Left cardiac atrium (tissue), 4 donors: ENCODE results near the gene SMARCD3. TPM values are rescaled to one million over a fixed set of nuclear protein-coding genes. Genes with fewer than 3 reads are reported as not detected.

ENCODE experiments used
- ATAC-seq, 2 donors: fragments of 200-7000 bp; cut with Tn5 transposase; one replicate each; pipeline ENCODE4 v1.9.1; 2020; ENCODE audit warnings: mild to moderate bottlenecking in 2 of 2, moderate library complexity in 2 of 2
- DNase-seq: peaks from one replicate; pipeline ENCODE4 v3.0.0-alpha.2; 2020
- intact Hi-C, 2 donors: fragments of 100-400 bp; cut with DNase I; formaldehyde crosslinking; loops; one replicate each; pipeline versions ENCODE4 v1.14.1 to v1.15.1; 2022 to 2023
- total RNA-seq, 2 donors: library from RNA; stranded (reverse); fragmentation: NEBNext Ultra II Directional; extraction: Animal tissue kit (Norgen Biotek cat#: 25700); gene quantifications; one replicate each; pipeline ENCODE4 v1.2.1, GENCODE V29; 2021
- donor health status: DM: no; HTN: yes; CAD: no.
- donor health status: DM: no; HTN: yes; CAD: no; lungs with severe emphysema.
- donor health status: DM: yes; HTN: yes; CAD: no.
- donor health status: Dilated cardiomyopathy.

SMARCD3 gene
- total RNA-seq, 2 donors from 2014 or later = 95.5 to 107 TPM

- ATAC-seq = peak; percentile 99
- DNase-seq = peak; percentile 99
- intact Hi-C loops = loop anchor here in 1 of 2 donors (10.0 kb wide), 1 partner anchor 172 kb away; the partner anchor contains the start of genes CDK5 and SLC4A2
These were observed 21.4 kb downstream of the SMARCD3 start, which contains the start of gene ABCF2 for GRCh38 chr7:151226875-151227782. ABCF2 (minus strand) TSS chr7:151227205; CDS start chr7:151226458, 747 bp downstream.

GRCh38 chr7:151226560-151226874 lies 22.0 kb downstream of the SMARCD3 start:
- DNase-seq = no peak
- ATAC-seq = peak in 1 of 2 donors; percentile 3
- intact Hi-C loops = loop anchor here in 1 of 2 donors (10.0 kb wide), 1 partner anchor 172 kb away; the partner anchor contains the start of genes CDK5 and SLC4A2

- intact Hi-C loops = loop anchor here in 1 of 2 donors (10.0 kb wide), 1 partner anchor 171 kb away; the partner anchor contains the start of genes CDK5 and SLC4A2
- ATAC-seq (no peak), DNase-seq (no peak)
These were observed 22.5 kb downstream of the SMARCD3 start for GRCh38 chr7:151225948-151226510.

DNA sequence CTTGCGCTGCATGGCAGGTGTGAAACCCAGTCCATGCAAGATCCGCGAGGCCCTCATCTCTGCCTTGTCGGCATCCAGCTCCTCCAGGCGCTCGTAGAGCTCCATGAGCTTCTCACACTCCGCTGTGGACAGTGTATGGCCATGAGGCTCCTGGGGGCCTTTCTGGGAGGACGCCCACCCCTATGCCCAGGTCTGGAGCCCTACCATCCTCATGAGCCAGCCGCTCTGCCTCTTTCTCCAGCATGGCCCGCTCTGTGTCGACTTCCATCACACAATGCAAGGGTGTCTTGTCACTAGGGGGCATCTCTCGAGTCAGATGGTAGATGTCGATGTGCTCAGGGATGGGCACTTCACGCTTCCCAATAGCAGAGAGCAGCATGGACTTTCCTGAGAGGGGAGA lies 24.8 kb downstream of the SMARCD3 start:
- intact Hi-C loops = loop anchor here in 1 of 2 donors (10.0 kb wide), 1 partner anchor 169 kb away; the partner anchor contains the start of genes CDK5 and SLC4A2
- no peak for DNase-seq
- no peak for ATAC-seq

DNA sequence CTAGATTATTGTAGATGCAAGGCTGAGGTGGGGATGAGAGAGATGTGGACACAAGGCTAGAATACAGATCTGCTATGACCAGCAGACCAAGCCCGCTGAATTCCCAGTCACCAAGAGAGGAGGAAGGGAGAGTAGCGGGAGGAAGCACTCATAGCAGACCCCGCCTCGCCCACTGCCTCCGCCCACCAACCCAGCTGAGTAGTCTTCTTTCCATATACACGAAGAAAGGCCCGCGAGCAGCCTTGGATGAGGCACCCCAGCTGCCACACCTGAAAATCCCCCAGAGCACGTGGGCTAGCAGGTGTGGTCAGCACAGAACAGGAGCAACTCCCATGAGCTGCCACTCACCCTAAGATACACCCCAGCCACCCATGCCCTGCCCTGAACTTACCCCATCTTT lies 30.3 kb downstream of the SMARCD3 start:
- DNase-seq = no peak
- intact Hi-C loops = no loop called here
- ATAC-seq = no peak

DNA sequence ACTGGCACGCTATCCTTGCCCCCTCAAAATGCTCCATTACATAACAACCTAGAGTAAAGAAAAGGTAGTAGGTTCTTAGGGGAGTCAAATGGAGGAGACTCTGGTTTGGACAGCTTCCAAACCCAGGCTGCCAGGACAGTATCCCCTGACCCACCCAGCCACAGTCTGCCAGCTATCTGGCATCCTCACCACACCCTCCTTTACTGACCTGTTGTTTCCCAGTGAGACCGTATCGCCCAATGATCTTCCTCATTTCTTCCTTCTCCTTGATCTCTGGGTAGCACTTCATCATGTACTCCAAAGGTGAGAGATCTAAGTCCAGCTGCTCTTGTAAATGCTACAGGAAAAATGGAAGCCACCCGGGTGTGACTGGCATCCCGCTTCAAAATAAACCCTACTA lies 33.1 kb downstream of the SMARCD3 start:
- intact Hi-C loops = no loop called here

DNA sequence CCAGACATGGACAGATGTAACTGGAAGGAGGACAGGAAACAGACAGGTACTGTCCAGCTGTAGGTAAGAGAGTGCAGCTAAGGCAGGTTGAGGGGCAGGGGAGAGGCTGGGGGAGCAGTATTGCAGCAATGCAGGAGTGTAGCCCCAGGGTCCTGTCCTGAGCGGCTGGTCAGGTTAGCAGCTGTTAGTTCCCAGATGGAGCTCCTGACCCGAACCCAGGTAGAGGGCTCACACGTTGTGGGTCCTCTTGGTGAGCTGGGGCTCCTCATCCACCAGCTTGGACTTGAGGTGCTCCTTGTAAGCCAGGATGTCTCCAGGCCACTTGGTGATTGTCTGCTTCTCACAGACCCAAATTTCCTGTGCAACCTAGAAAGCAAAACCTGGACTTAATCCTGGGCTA lies 34.7 kb downstream of the SMARCD3 start:
- DNase-seq = no peak
- intact Hi-C loops = no loop called here
- no peak for ATAC-seq

More for the DNA sequence above, 33.1 kb downstream of the SMARCD3 start:
- no peak for ATAC-seq
- DNase-seq = no peak

- DNase-seq (no peak), ATAC-seq (no peak)
- intact Hi-C loops = no loop called here
These were observed 35.9 kb downstream of the SMARCD3 start for GRCh38 chr7:151212626-151213025.

GRCh38 chr7:151211155-151211772 lies 37.2 kb downstream of the SMARCD3 start:
- ATAC-seq (no peak), DNase-seq (no peak)
- intact Hi-C loops = no loop called here

GRCh38 chr7:151210087-151210854 lies 38.2 kb downstream of the SMARCD3 start, which contains the start of gene H2BK1:
H2BK1 (minus strand) TSS chr7:151210488; CDS start chr7:151210318, 170 bp downstream.
- DNase-seq = no peak
- intact Hi-C loops = no loop called here
- no peak for ATAC-seq

- intact Hi-C loops = no loop called here
- ATAC-seq (no peak), DNase-seq (no peak)
These were observed 38.9 kb downstream of the SMARCD3 start for GRCh38 chr7:151209588-151209987.

DNA sequence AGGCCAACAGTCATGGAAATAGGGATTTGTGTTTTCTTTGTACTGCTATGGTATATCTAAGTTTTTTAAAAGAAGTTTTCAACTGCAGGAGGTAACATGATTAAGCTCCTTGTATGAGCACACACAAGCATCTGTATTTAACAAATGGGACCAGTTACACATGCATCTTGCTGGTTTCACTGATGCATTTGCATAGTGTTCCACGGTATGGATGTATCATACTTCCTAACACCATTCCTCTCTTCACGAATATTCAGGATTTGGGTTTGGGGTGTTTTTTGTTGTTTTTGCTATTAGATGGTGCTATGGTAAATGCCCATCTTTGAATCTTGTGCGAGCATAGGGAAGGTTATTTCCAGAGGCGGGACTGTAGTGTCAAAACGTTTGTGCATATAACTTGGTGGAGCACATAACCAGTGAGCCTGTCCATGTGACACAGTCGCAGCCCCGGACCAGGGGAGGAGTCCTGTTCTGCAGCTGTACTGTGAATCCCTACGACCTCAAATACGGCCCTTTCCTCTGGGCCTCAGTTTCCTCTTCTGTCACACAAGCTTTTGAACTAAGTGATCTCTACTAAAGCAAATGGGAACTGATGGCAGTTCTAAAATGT lies 40.1 kb downstream of the SMARCD3 start:
- intact Hi-C loops = no loop called here
- ATAC-seq = no peak
- DNase-seq = no peak

- DNase-seq = no peak
These were observed 40.7 kb downstream of the SMARCD3 start for GRCh38 chr7:151207804-151208203.

DNA sequence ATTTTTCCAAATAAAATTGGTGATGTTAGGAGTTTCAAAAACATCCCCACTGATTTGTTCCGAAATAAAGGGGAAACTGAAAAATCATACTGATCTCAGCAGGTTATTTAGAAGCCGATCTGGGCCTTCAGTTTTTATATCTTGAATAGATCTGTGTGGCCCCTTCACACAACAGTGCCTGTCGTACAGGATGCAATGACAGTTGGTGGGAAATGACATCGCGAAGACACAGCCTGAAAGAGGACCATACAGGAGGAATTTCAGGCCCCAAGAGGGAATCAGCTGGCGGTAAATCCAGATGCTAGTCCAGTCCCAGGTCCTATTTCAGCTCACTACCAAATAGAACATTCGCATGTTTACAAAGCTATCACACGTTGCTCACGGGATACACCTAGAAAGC lies 41.2 kb downstream of the SMARCD3 start:
- intact Hi-C loops = no loop called here
- DNase-seq = no peak
- ATAC-seq = no peak

More at GRCh38 chr7:151207804-151208203, 40.7 kb downstream of the SMARCD3 start:
- ATAC-seq = no peak
- intact Hi-C loops = no loop called here

DNA sequence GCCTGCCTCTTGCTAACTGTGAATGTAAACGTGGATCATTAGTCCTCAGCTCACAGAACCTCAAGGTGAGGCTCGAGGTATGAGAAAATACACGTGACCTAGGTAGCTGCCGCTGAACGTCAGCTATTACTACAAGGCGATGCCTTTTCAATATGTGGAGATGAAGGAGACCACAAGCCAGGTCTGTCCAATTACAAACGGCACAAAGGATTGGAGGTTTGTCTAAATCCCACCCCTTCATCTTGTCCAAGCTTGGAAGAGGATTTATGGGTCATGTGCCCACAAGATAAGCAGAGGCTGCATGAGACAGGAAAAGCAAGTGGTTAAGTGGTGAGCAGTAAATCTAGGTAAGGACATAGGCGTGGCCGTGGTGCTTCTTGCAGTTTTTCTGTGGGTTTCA lies 41.6 kb downstream of the SMARCD3 start:
- DNase-seq (no peak), ATAC-seq (no peak)
- intact Hi-C loops = no loop called here

- intact Hi-C loops = no loop called here
- no peak for ATAC-seq
- DNase-seq = no peak
These were observed 42.8 kb downstream of the SMARCD3 start for GRCh38 chr7:151205730-151206129.

DNA sequence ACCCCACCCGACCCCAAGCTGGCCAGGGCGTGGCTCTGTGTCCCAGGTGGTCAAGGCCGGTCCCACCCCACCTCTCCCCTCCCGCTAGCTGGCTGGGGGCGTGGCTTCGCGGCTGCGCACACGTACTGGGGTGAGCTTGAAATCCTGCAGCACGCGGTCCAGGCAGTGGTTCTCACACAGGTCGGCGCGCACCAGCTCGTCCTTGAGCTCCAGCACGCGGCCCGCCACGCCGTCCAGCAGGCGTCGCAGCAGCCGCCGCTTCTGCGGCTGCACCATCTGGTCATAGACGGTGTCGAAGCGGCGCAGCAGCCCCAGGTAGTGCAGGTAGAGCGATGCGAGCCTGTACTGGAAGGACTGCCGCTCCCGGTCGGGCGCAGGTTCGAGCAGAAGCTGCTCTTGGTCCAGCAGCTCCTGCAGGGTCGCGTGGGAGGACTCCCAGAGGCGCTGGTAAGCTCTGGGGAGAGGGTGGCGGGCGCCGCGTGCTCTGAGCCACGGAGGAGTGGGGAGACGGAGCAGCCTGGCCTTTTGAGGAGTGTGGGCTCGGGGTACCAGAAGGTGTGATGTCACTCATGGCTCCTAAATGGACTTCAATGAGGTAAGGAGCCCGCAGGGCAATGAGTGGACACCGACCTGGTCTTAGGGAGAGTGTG lies 44.0 kb downstream of the SMARCD3 start:
- no peak for ATAC-seq
- intact Hi-C loops = no loop called here
- no peak for DNase-seq

DNA sequence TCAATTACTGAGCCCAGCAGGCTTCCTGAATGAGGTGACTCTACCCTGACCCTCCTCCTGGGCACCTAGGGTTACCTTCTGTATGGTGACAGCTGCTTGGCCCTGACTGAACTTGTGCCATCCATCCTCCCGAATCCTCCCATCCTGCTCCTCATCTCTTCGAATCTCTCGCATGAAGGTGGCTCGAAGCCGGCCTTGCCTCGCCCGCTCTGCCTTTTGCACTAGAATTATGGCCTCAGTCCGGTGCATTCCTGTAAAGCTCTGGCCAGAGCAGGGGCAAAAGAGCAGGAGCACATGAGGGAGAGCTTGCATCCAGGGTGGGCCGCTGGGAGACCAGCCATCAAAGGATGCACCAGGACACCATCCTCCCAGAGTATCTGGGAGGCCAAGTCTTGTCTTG lies 45.7 kb downstream of the SMARCD3 start:
- intact Hi-C loops = no loop called here
- ATAC-seq (no peak), DNase-seq (no peak)
